ENCODE results near the gene TSLP.

GRCh38 chr5:111043712-111044506 is 27.6 kb upstream of the TSLP start:
- TF ChIP-seq CTCF (IDR thresholded peaks at IDR 0.05) (no peak), POLR2A (IDR thresholded peaks at IDR 0.05) (no peak), EP300 (IDR thresholded peaks at IDR 0.05) (no peak)
